Effector memory CD4-positive, alpha-beta T cell (primary cell): Measurements from ENCODE around the gene PIK3AP1.
A peak's percentile ranks its signal among the peaks of the same experiment; 100 is the strongest.

Experiments used
- DNase-seq, 3 donors: peaks; one replicate each; pipeline ENCODE4 v3.0.0-alpha.2; 2020
- H3K27ac ChIP-seq: 2 replicates; pipeline ENCODE4 v1.7.0; 2013; ENCODE audit warnings: mild to moderate bottlenecking, low read length, moderate library complexity; ENCODE audit not compliant: insufficient read depth, poor library complexity, severe bottlenecking
- H3K27me3 ChIP-seq: replicated peaks from 2 replicates; pipeline ENCODE4 v1.7.0; 2013; ENCODE audit warnings: mild to moderate bottlenecking, low read length; ENCODE audit not compliant: insufficient read depth, control insufficient read depth, poor library complexity, severe bottlenecking
- H3K36me3 ChIP-seq: 2 replicates; pipeline ENCODE4 v1.7.0; 2013; ENCODE audit warnings: mild to moderate bottlenecking, low read length, moderate library complexity; ENCODE audit not compliant: control insufficient read depth, insufficient read depth
- H3K4me1 ChIP-seq: 2 replicates; pipeline ENCODE4 v1.7.0; 2013; ENCODE audit warnings: low read length, mild to moderate bottlenecking; ENCODE audit not compliant: control insufficient read depth, insufficient read depth, poor library complexity, severe bottlenecking
- H3K4me3 ChIP-seq: 2 replicates; pipeline ENCODE4 v1.7.0; 2013; ENCODE audit warnings: low read length, low read depth, mild to moderate bottlenecking; ENCODE audit not compliant: insufficient read depth, poor library complexity, severe bottlenecking
- H3K9me3 ChIP-seq: 2 replicates; pipeline ENCODE4 v1.7.0; 2013; ENCODE audit warnings: mild to moderate bottlenecking, low read length, moderate library complexity; ENCODE audit not compliant: control insufficient read depth

The PIK3AP1 gene

DNA sequence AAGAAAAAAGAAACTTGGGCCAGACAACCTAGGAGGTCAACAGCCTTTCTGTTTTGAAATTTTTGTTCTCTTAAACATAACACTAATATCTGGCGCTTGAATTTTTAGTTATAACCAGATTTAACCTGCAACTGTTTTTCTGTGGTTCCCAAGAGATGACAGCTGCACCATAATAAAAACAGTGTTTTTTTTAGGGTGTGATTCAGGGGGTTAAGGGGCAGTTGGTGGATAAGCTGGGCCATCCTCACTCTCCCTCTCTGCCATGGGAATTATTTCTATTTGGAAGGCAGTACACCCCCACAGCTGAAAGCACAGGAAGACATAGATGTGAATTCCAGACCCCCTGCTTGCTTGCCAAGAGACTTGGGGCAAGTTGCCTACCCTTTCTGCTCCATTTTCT, 113.4 kb downstream of the PIK3AP1 start:
- Histone ChIP-seq H3K36me3 (no peaks in the 10 kb centered on the region), H3K27me3 (no peaks in the 10 kb centered on the region), H3K9me3 (no peaks in the 10 kb centered on the region), H3K4me3 (no peak overlapping the region), H3K4me1 (no peaks in the 10 kb centered on the region), H3K27ac (no peak overlapping the region)
- DNase-seq = no peak

GRCh38 chr10:96606216-96606615, 114.1 kb downstream of the PIK3AP1 start:
- H3K27me3 ChIP-seq = no peaks in the 10 kb centered on the region
- H3K36me3 ChIP-seq = no peaks in the 10 kb centered on the region
- no peaks in the 10 kb centered on the region for H3K9me3 ChIP-seq
- no peak for DNase-seq
- no peak overlapping the region for H3K4me3 ChIP-seq
- H3K4me1 ChIP-seq = no peaks in the 10 kb centered on the region
- no peak overlapping the region for H3K27ac ChIP-seq

- Histone ChIP-seq H3K4me3 (no peak overlapping the region), H3K27ac (no peak overlapping the region), H3K27me3 (no peaks in the 10 kb centered on the region), H3K4me1 (no peaks in the 10 kb centered on the region), H3K36me3 (no peaks in the 10 kb centered on the region), H3K9me3 (no peaks in the 10 kb centered on the region)
- no peak for DNase-seq
Measured at GRCh38 chr10:96600337-96600736, 120.0 kb downstream of the PIK3AP1 start.

DNA sequence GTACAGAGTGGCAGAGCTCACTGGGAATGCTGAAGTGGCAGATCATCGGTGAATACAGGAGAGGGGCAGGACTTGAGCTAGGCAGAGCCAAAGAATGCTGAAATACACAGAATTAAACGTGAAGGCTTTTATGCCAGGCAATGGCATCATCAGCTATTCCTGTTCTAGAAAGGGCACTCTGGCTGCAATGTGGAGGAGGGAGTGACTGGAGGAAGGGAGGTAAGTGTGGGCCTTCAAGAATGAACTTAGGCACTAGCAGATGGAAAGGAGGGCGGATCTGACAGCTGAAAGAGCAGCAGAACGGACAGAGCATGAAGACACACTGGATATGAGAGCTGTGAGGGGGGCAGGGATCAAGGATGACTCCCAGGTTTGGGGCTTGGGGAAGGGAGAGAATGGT, 121.5 kb downstream of the PIK3AP1 start:
- Histone ChIP-seq H3K4me3 (no peak overlapping the region), H3K27ac (no peak overlapping the region), H3K9me3 (no peaks in the 10 kb centered on the region), H3K27me3 (no peaks in the 10 kb centered on the region), H3K36me3 (no peaks in the 10 kb centered on the region), H3K4me1 (no peaks in the 10 kb centered on the region)
- no peak for DNase-seq

DNA sequence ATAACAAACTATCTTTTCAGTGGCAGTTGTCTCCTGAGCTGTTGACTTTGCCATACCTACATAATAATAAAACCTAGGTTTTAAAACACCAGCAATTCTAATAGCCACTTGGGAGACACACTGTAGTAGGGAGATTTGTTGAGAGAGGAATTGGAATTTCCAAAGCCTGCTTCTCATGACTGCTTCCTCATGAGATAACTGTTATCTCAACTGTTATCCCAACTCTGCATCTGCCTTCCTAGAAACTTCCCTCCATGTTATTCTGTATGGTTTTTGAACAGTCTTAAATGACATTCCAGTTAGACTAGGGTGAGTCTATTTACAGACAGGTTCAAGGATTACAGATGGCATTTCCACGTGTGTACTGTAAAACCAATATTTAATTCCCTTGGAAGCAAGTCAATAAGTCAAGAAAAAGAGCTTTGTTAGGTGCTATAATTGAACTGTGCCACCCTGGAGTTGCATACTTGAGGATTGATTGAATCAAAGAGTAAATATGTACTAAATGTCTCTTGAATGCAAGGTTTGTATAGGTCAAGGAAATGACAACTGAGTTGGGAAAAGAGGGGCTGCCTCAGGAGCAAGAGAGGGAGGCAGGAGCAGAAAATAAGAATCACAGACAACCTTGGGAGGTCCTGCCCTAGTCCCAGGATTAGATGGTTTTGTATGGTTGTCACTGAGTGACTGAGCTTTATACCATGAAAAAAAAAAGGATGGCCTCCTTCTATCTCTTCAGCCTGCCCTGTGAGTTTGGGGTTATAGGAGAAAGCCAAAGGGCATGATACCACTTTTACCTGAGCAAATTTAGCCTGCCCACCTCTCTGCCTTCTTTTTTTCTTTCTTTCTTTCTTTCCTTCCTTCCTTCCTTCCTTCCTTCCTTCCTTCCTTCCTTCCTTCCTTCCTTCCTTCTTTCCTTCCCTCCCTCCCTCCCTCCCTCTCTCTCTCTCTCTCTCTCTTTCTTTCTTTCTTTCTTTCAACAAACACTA, 123.6 kb downstream of the PIK3AP1 start:
- Histone ChIP-seq H3K9me3 (no peaks in the 10 kb centered on the region), H3K4me3 (no peak overlapping the region), H3K27ac (no peak overlapping the region), H3K27me3 (no peaks in the 10 kb centered on the region), H3K4me1 (no peaks in the 10 kb centered on the region), H3K36me3 (no peaks in the 10 kb centered on the region)
- DNase-seq = no peak

GRCh38 chr10:96595741-96596140, 124.6 kb downstream of the PIK3AP1 start:
- Histone ChIP-seq H3K27me3 (no peaks in the 10 kb centered on the region), H3K4me3 (no peak overlapping the region), H3K27ac (no peak overlapping the region), H3K9me3 (no peaks in the 10 kb centered on the region), H3K4me1 (no peaks in the 10 kb centered on the region), H3K36me3 (no peaks in the 10 kb centered on the region)
- DNase-seq = no peak

- no peak overlapping the region for H3K4me3 ChIP-seq
- no peaks in the 10 kb centered on the region for H3K27me3 ChIP-seq
- no peak overlapping the region for H3K27ac ChIP-seq
- no peak for DNase-seq
- no peaks in the 10 kb centered on the region for H3K36me3 ChIP-seq
- no peaks in the 10 kb centered on the region for H3K9me3 ChIP-seq
- peaks cover 17% of the 10 kb centered on the region for H3K4me1 ChIP-seq
Measured at GRCh38 chr10:96591946-96592345, 128.4 kb downstream of the PIK3AP1 start.

GRCh38 chr10:96588616-96589419, 131.5 kb downstream of the PIK3AP1 start:
- Histone ChIP-seq H3K36me3 (no peaks in the 10 kb centered on the region), H3K4me3 (no peak overlapping the region), H3K27me3 (no peaks in the 10 kb centered on the region), H3K27ac (no peak overlapping the region), H3K4me1 (peaks cover 26% of the 10 kb centered on the region), H3K9me3 (no peaks in the 10 kb centered on the region)
- DNase-seq = no peak

DNA sequence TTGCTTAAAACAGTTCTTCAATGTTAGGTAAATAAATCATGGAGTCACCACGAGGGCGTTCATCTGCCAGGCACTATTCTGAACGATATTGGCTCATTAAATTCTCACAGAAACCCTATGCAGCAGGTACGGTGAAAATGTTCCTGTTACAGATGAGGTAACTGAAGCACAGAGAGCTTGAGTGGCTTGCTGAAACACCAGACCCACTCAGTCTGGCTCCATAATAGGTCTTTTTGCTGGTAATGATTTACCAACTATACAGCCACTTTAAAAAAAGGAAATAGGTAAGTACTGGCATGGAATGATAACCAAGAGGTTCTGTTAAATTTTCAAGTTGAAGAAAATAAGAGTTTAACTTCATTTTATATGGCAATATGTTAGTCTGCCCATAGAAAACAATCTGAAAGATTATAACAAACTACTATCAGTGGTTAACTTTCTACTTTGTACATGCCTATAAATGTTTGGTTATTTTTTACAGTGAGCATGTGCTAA, 132.2 kb downstream of the PIK3AP1 start:
- DNase-seq = no peak
- peak overlapping the region; percentile 98 for H3K27ac ChIP-seq
- no peaks in the 10 kb centered on the region for H3K36me3 ChIP-seq

More for the DNA sequence above, 132.2 kb downstream of the PIK3AP1 start:
- peaks cover 26% of the 10 kb centered on the region for H3K4me1 ChIP-seq
- peak overlapping the region; percentile 61 for H3K4me3 ChIP-seq
- no peaks in the 10 kb centered on the region for H3K9me3 ChIP-seq
- H3K27me3 ChIP-seq = no peaks in the 10 kb centered on the region
